Suppressor macrophage treated with lipopolysaccharide for 1 hour (primary cell): Measurements from ENCODE around the gene COL5A1.

Experiments
- DNase-seq, 3 donors: peaks; one replicate each; pipeline ENCODE4 v3.0.0-alpha.2; 2020 to 2022

COL5A1 gene

DNA sequence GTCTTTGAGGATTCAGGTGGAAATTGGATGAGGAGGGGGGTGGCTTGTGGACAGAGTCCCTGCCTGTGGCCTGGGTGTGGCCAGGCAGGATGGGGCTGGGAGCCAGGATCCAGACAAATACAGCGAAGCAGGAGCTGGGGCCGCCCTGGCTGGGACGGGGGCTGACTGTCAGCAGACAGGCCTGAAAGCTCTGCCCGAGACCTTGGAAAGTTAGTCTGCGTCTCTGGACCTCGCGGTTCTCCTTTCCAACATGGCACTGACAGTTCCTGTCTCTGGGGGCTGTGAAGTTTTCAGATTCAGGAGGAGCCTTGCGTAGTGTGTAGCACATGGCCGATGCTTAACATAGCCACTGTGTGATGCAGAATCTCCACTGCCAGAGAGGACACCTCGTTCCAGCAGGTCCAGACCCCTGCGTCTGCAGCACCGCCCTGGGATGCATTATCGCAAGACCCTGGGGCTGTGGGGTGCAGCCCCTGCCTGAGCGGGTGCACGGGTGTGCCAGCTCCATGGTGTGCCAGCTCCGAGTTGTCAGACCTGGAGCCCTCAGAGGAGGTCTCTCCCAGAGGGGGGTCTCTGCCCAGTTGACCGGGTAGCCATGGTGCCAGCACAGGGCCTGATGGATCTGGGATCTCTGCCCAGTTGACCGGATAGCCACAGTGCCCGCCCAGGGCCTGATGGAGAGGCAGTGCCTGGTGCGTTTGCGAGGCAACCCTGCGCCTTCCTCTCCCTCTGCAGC is 89.3 kb downstream of the COL5A1 start:
- no peak for DNase-seq

DNA sequence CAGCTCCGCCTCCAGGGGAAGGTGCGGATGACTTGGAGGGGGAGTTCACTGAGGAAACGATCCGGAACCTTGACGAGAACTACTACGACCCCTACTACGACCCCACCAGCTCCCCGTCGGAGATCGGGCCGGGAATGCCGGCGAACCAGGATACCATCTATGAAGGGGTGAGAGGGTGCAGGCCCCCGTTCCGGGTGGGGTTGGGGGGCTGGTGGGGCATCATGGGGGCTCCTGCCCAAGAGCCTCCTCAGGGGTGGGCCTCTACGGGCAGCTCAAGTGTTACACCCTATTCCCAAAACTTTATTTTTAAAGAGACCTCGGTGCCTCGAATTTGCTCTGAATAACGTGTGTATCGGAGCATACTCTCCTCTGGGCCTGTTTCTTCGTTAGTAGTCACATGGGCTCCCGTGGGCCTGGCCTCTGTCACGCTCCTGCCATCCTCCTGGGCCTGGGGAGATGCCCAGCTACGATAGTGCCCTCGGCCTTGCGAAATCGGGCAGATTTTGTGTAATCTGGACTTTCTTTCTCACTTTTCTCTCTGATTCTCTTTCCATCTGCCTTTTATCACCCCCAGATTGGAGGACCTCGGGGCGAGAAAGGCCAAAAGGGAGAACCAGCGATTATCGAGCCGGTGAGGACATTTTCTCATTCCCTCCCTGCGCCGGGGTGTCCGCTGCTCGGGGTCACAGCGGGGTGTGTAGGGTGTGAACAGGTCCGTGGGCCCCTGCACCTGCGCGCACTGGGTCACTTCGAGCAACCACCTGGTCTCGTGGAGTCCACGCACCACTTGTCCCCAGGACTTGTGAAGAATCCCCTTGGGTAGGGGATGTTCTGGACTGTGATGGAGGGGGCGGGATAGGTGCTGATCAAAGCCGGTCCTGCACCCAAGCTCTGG is 90.1 kb downstream of the COL5A1 start:
- no peak for DNase-seq

DNA sequence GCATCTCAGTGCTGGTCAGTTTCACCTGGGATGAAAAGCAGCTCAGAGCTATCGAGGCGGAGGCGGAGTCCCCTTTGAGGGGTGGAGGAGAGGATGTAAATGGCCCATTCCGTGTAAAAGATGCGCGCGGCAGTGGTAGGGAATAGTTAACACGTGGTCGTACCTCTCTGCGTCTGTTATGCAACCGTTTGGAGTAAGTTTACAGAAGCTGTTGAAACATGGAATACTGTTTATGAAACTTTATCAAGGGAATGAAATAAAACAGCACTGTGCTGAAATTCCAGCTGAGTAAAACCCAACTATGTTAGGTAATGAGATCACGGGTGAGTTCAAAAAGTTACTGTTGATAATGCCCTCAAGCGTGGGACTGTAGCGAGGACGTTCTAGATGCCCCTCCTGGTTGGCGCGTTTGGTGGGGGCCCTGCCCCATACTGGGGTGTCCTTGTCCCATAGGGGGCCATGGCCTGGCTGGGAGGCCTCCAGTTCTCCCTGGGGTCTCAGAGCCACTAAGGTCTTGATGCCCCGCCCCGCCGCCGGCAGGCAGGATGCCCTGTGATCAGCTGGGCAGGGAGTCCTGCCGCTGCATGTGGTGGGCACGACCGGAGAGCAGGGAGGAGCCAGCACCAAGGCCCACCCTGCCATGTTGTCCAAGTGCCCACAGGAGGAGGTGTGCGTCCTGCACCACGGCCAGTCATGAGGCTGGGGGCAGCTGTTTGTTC is 90.9 kb downstream of the COL5A1 start:
- DNase-seq, result no peak

DNA sequence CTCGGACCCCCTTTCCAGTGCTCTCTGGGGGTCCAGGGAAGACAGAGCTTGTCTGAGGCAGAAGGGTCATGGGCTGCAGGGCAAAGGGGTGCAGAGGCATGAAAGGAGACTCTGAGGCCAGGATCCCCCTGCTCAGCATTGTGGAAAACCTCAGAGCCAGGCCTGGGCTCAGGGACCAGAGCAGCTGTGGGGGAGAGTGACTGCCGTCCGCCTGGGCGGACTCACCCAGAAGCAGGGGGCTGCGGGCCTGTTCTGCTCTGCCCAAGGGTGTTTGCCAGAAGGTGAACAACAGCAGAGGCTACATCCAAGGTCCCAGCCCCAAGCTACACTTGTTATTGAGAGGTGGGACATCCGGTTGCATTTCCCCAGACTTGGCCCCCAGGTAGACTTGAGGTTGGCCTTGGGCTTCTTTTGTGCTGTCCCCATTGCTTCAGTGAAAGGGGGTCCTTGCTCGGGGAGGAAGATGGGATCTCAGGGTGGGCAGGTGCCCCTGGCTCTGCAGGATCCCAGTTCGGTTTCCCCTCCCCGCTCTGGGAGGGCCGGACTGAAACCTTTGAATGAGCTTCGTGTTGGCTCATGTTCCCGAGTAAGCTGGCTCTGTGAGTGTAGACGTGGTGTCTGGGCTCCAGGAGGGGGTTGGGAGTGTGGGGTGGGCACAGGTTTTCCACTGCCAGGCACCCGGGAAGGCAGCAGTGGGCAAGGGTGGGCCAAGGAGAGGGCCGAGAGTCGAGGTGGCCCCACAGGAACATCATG is 92.1 kb downstream of the COL5A1 start:
- no peak for DNase-seq

DNA sequence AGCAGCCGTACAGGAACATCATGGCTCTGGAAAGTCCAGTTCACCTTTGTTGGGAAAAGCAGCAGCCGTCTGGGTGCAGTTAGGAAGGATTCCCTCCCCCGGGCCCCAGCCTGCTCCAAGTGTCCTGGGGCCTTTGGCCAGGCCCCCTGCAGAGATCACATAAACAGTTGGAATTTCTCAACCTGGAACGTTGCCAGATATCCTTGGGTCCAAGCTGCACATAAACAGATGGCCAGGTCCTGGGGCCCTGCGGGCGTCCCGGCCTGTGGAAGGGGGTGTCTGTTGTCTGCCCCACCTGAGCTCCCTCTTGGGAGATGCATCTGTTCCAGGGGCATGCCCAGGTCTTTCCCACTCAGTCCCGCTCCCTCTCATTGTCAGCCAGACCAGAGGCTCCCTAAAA is 92.7 kb downstream of the COL5A1 start:
- peak in 1 of 3 donors; percentile 1 for DNase-seq

DNA sequence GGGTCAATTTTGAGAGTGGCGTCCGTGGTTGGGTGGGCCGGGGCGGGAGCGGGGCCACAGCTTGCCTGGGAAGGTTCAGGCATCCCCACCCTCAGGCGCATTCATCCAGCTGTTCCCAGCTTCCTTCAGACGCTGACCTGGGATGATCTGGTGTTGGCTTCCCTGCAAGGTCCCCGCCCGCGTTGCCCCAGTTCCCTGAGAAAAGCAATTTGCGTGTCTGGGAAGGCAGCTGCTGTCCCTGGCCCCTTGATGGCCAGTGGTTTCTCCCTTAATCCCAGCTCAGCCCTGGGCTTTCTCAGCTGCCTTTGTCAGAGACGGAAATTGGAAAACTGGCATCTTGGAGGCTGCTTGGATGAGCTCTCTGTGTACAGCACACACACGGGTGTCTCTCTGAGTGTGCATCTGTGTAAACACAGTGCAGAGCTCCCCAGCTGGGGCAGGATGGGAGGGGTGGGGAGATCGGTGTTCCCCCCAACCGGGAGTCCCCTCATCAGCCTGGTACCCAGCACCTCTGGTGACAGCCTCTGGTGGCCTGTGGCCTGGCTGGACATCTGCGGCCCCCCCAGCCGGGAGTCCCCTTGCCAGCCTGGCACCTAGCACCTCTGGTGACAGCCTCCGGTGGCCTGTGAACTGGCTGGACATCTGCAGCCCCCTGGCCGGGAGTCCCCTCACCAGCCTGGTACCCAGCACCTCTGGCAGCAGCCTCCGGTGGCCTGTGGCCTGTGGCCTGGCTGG is 94.0 kb downstream of the COL5A1 start:
- DNase-seq, result no peak

DNA sequence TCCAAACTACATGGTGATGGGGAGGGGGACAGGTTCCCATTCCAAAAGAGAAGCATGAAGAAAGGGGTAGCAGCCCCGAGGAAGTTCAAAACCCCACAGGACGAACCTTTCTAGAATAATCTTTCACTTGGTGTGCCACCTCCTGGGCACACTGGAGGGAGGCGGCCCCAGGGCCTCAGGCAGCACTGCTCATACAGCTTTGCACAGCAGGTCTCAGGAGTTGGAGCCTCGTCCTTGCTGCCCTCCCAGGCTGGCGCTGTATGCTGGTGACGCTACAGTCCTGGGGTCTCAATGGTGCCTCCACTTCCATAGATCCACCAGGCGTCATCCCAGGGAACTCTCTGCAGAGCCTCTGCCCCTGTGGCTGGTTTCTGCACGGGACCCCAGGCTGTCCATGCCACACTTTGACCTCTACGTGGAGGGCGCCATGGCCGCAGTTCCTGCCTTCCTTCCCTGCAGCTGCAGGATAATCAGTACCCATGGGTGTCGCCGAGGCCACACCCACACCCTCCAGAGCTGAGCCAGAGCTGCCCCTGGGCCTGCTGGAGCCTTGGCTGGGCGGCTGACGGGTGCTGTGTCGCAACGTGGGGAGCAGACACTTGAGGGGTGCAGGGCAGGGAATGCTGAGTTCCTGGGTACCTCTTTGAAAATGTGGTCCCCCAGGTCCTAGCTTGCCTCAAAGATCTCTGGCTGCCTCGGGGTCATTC is 95.3 kb downstream of the COL5A1 start:
- DNase-seq, result no peak

DNA sequence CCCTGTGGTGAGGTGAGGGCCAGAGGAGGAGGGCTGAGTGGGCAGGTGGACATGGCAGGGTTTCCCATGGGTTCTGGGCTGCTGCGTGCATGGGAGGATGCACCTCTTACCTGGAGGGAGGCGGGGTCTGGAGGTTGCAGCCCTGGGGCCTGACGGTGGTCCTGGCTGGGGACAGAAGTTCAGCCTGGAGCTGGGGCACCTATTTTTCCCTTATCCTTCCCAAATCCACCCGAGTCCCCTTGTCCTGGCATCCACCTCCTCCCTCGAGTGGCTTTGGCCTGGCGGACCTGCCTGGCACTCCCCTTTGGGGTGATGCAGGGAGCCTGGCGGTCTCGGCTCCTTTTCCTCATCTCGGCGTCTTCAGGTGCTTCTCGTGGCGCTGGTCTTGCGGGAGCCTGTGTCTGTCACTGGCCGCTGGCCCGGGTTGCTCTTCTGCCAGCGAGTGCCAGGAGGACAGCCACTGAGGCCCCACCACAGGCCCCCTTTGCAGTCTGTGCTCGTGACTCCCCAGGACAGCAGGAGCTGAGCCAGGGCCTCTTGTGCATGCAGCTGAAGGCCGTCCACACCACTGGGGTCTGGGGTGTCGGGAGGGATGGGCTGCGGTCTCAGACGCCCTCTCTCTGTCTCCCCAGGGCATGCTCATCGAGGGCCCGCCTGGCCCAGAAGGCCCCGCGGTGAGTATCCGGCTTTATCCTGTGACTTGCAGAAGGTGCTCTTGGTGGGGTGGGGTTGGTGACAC is 96.4 kb downstream of the COL5A1 start:
- DNase-seq, result no peak

DNA sequence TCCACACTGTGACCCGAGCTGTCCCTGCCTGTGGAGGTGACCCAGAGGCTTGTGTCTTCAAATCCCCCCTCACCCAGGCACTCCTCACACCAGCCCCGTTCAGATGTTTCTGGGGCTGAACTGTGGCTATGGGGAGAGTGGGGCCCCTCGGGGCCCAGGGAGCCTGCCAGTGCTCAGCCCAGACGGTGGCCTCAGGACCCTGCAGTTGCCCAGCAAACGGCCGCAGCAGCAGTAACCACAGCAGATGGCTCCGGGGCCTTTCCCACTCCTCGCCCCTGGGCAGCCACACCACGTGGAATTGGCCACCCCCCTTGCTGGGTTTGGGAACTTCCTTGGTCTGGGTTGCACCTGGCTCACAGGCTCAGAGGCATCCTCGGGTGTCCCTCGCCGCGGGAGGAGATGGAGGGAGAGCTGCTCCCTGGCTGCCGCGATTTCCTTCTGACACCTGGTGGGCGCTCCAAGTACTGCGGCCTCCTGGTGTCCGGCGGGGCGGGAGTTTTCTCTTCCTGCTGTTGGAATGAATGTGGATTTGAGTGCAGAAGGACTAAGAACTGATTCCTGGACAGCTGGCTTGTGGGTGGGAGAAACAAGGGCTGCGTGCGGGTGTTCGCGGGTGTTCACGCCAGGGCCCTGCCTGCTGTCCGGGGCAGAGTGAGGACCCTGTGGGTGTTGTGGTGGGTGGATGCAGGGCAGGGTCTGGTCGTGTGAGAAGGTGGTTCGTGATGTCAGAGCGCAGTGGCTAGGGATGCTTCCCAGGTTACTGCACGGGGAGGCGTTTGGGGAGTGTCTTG is 97.5 kb downstream of the COL5A1 start:
- peak; percentile 55 to 78 (median 69) for DNase-seq

DNA sequence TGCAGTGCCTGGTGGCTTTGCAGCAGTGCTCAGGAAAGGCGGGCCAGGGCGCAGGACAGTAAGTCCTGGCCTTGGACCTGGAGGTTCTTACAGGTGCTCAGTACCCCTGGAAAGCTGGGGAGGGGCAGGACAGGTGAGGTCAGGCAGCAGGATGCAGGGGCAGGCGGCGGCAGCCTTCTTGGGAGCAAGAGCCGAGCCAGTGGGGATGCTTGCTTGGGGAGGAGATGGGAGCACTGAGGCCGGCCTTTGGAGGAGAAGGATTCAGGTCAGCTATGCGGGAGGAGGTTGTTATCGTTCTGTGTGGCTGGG is 98.0 kb downstream of the COL5A1 start:
- no peak for DNase-seq

DNA sequence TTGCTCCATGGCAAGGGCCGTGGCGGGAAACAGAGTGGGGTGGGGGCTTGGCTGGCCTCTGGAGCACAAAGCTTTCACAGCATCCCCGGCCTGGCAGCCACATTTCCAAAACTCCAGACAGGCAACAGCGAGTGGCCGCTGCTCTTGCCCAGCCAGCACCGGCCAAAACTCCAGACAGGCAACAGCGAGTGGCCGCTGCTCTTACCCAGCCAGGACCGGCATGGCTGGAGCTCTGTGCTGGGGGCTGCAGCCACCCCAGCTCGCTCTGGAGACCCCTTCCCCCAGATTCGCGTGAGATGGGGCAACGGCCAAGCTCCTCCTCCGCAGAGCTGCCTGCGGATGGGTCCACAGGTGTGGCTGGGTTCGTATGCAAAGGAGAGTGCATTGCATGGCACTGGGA is 98.5 kb downstream of the COL5A1 start:
- DNase-seq, result no peak

DNA sequence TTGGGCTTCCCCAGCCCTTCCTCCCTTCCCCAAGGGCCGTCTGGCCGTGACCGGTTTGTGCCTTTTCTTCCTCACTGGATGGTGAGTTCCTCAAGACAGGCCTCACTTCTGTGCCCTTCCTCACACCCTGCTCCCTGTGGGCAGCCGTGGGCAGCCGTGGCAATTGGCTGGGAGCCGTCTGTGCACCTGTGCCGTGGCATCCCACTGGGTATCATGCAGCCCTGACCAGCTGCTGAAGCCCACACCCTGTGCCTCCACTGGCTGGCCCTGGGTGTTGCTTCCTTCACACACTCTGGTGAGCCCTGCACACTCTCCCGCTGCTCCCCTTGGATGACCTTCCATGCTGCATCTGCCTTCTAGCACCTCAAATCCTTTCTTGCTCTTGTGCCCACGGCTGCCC is 100.2 kb downstream of the COL5A1 start:
- no peak for DNase-seq

DNA sequence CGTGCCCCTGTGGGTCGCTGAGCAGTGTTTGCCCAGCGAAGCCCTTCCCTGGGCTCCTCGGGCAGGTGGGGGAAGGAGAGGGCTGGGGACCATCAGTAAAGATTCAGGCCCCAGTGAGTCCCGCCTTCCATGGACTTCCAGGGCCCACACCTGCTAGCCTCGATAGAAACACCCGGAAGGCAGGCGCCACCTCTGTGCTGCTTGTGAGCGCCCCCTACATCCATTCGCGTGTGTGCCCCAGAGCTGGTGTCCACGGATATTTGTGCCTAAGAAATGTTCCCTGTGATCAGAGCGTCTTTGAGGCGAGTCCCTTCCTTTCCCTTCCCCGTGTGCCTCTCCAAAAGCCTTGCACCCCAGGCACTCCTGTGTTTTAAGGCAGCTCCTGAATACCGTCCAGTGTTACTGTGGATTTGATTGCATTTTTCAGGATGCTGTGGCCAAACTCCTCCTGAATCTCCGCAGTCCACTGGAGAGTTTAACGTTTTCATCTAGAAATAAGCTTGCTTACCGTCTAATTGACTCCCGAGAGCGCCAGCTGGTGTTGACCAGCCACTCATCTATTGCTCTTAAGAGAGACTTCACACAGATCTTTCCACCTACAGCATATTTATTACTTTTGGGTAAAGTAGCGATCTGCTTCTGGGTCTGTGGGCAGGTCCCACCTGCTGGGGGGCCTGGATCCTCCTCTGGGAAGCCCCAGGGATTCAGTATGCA is 101.4 kb downstream of the COL5A1 start:
- DNase-seq, result no peak

DNA sequence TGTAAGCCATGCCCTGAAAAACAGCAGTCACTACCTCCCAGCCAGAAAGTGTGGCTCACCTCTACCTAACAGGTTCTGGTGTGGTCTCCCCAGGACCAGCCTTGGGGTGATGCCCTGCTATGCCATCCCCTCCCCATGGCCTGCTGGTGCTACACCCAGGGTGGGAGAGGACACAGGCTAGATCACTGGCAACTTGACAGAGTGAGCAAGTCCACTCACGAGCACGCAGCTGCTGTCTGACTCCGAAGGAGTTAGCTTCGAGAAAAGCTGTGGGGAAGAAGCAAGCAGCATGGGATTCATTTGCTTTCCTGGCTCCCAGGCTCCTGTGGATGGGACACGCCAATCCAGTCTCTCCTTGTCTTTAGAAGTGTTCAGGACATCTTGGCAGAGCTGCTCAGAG is 102.2 kb downstream of the COL5A1 start:
- DNase-seq, result no peak

DNA sequence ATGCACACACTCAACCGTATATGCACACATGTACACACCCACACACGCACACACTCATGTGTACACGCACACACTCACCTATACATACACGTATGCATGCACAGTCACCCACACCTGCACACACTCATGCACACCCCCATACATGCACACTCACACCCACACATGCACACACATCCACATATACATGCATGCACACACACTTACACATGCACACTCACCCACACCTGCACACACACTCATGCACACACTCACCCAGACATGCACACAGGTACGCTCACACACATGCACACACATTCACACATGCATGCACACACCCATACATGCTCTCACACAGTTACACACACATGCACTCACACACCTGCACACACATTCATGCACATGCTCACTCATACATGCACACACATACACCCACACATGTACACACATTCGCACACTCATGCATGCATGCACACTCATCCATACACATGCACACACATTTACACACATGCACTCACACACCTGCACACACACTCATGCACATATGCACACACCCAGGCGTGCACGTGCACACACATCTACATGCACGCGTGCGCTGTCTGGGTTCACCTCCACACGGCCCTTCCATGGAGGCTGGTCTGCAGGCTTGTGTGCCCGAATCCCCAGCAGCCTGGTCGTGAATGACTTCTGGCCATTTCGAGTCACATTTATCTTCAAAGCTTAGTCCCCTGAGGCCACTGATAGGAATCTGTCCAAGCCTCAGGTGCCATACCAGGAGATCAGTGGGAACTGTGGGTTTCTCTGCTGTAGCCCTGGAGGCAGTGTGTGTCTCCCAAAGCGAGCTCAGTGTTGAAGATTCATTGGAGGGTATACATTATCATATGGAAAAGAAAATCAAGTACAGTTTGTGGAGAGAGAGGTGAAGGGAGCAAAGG is 103.0 kb downstream of the COL5A1 start:
- no peak for DNase-seq

DNA sequence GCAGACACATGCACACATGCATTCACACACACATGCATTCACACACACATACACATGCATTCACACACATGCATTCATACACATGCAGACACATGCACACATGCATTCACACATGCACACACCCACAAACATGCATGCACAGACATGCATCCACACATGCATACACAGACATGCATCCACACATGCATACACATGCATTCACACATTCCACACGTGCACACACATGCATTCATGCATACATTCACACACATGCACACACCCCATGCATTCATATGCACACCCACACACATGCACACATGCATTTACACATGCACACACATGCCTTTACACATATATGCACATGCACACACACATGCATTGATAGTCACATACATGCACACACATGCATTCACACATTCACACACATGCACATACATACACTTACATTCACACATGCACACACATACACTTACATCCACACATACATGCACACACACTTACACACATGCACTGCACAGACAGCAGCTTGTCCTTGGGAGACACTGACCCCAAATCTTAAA is 106.4 kb downstream of the COL5A1 start:
- DNase-seq, result no peak

DNA sequence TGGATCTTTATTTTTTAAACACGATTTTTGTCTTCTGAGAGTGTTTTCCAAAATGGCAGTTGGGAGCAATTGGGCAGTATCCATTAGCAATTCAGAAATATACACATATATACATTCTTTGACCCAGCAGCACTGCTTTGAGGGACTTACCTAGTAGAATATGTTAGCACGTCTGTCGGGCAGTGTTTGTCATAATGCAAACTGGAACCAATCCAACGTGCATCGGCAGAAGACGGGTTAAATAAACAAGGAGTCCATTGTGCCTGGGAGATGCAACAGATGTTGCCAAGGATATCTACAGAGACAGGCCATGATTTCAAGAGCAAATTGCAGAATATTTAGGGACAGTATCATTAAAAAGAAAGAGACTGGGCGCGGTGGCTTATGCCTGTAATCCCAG is 107.0 kb downstream of the COL5A1 start:
- DNase-seq, result no peak
